ENCODE results near the gene TMEM244.
"Not testable (repeated sequence)": the region's sequence is repeated elsewhere in the genome, so short reads cannot be mapped to it uniquely, and the experiment has no call there.

TMEM244 gene

GRCh38 chr6:129867403-129867802 is 6.3 kb upstream of the TMEM244 start:
- DNase-seq, result no peak

- DNase-seq, result no peak
These were observed 5.6 kb upstream of the TMEM244 start for GRCh38 chr6:129866688-129867087.

- DNase-seq, result no peak
These were observed 5.1 kb upstream of the TMEM244 start for GRCh38 chr6:129866256-129866655.

- DNase-seq, result no peak
These were observed 3.9 kb upstream of the TMEM244 start for GRCh38 chr6:129865013-129865412.

- DNase-seq, result no peak
These were observed 2.5 kb upstream of the TMEM244 start for GRCh38 chr6:129863664-129864063.

GRCh38 chr6:129859524-129859923 is 1.6 kb downstream of the TMEM244 start:
- no peak for DNase-seq

GRCh38 chr6:129857838-129858237 is 3.3 kb downstream of the TMEM244 start:
- DNase-seq, result no peak

- no peak for DNase-seq
These were observed 7.0 kb downstream of the TMEM244 start for GRCh38 chr6:129853996-129854711.

GRCh38 chr6:129852257-129852858 is 8.8 kb downstream of the TMEM244 start:
- DNase-seq, result no peak

- no peak for DNase-seq
These were observed 11.7 kb downstream of the TMEM244 start for GRCh38 chr6:129849456-129849855.

GRCh38 chr6:129846761-129847160 is 14.4 kb downstream of the TMEM244 start:
- DNase-seq, result no peak

- DNase-seq, result no peak
These were observed 15.4 kb downstream of the TMEM244 start for GRCh38 chr6:129845696-129846095.

GRCh38 chr6:129844118-129844891 is 16.8 kb downstream of the TMEM244 start:
- no peak for DNase-seq

GRCh38 chr6:129843573-129843972 is 17.5 kb downstream of the TMEM244 start:
- DNase-seq, result no peak

- no peak for DNase-seq
These were observed 18.2 kb downstream of the TMEM244 start for GRCh38 chr6:129842881-129843409.

- no peak for DNase-seq
These were observed 19.0 kb downstream of the TMEM244 start for GRCh38 chr6:129842137-129842536.

GRCh38 chr6:129839562-129839961 is 21.6 kb downstream of the TMEM244 start:
- not testable (repeated sequence) for DNase-seq

- no peak for DNase-seq
These were observed 25.4 kb downstream of the TMEM244 start for GRCh38 chr6:129835691-129836090.

- DNase-seq, result no peak
These were observed 28.8 kb downstream of the TMEM244 start for GRCh38 chr6:129832299-129832698.

GRCh38 chr6:129828229-129828628 is 32.9 kb downstream of the TMEM244 start:
- DNase-seq, result no peak

- DNase-seq, result no peak
These were observed 42.9 kb downstream of the TMEM244 start for GRCh38 chr6:129818251-129818650.

- no peak for DNase-seq
These were observed 43.3 kb downstream of the TMEM244 start for GRCh38 chr6:129817821-129818220.
